Stimulated activated CD8-positive, alpha-beta memory T cell treated with anti-CD3 and anti-CD28 coated beads, Interleukin-2, amount 100 ng/mL, for 48 hours (primary cell): Measurements from ENCODE around the gene DCST2.
A peak's percentile ranks its signal among the peaks of the same experiment; 100 is the strongest.

Experiments
- DNase-seq, 2 donors: peaks; one replicate each; pipeline ENCODE4 v3.0.0-alpha.2; 2020; ENCODE audit warnings: low read depth in 2 of 2

DCST2 gene

GRCh38 chr1:155049651-155050559 is 16.3 kb upstream of the DCST2 start:
- DNase-seq: no peak

GRCh38 chr1:155048449-155049334 is 15.1 kb upstream of the DCST2 start:
- DNase-seq: no peak

GRCh38 chr1:155044812-155045657 is 11.5 kb upstream of the DCST2 start:
- peak in 1 of 2 donors; percentile 23 for DNase-seq

- DNase-seq: no peak
Observed at GRCh38 chr1:155044365-155044764, 10.8 kb upstream of the DCST2 start.

- no peak for DNase-seq
Observed at GRCh38 chr1:155043793-155044192, 10.2 kb upstream of the DCST2 start.

GRCh38 chr1:155043301-155043702 is 9.7 kb upstream of the DCST2 start:
- no peak for DNase-seq

- no peak for DNase-seq
Observed at GRCh38 chr1:155042789-155043188, 9.2 kb upstream of the DCST2 start.

- DNase-seq: no peak
Observed at GRCh38 chr1:155040358-155041093, 6.9 kb upstream of the DCST2 start.

- DNase-seq: no peak
Observed at GRCh38 chr1:155039308-155039669, 5.7 kb upstream of the DCST2 start.

- no peak for DNase-seq
Observed at GRCh38 chr1:155038602-155039307, 5.2 kb upstream of the DCST2 start.

- DNase-seq: no peak
Observed at GRCh38 chr1:155037851-155038441, 4.4 kb upstream of the DCST2 start.

GRCh38 chr1:155037043-155037442 is 3.5 kb upstream of the DCST2 start:
- DNase-seq: no peak

GRCh38 chr1:155035936-155036335 is 2.4 kb upstream of the DCST2 start:
- DNase-seq: no peak

GRCh38 chr1:155034318-155035208 is 982 bp upstream of the DCST2 start:
- no peak for DNase-seq

GRCh38 chr1:155032886-155033285 is 695 bp downstream of the DCST2 start:
- DNase-seq: no peak

GRCh38 chr1:155030899-155031298 is 2.7 kb downstream of the DCST2 start:
- no peak for DNase-seq

GRCh38 chr1:155030243-155030795 is 3.3 kb downstream of the DCST2 start:
- DNase-seq: no peak

GRCh38 chr1:155029513-155030242 is 3.9 kb downstream of the DCST2 start:
- no peak for DNase-seq
